A549 treated with AZD9567 at 1 μM for 4 hours (cell line): ENCODE results near the gene KAT2B. TPM values are rescaled to one million over a fixed set of nuclear protein-coding genes. Genes with fewer than 3 reads are reported as not detected.

Experiments
- total RNA-seq: library from RNA; stranded (reverse); fragments of 200-300 nt; extraction: Qiagen RNA extraction; gene quantifications from 5 replicates; pipeline ENCODE4 v1.2.3, GENCODE V29; 2022; ENCODE audit not compliant: insufficient read depth

The KAT2B gene
- 5.0 to 18.9 TPM (median 5.8 TPM) in 5 replicates for total RNA-seq

DNA sequence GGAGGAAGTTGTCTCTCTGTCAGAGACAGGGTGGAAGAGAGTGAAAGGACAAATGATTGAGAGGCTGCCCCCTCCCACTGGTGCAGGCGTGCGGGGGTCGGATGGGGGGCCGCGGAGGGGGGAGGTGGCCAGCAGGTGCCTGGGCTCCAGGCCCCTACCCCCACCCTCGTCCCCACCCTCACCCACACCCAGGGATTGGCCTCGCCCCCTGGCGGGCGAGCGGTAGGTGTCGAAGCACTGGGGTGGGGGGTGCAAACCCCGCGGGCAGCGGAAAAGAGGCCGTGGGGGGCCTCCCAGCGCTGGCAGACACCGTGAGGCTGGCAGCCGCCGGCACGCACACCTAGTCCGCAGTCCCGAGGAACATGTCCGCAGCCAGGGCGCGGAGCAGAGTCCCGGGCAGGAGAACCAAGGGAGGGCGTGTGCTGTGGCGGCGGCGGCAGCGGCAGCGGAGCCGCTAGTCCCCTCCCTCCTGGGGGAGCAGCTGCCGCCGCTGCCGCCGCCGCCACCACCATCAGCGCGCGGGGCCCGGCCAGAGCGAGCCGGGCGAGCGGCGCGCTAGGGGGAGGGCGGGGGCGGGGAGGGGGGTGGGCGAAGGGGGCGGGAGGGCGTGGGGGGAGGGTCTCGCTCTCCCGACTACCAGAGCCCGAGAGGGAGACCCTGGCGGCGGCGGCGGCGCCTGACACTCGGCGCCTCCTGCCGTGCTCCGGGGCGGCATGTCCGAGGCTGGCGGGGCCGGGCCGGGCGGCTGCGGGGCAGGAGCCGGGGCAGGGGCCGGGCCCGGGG is at the start of gene KAT2B:
TSS of gene KAT2B (plus strand) at position 682 of the 783 bp plus-strand sequence. CDS start at position 714, 32 bp downstream.

DNA sequence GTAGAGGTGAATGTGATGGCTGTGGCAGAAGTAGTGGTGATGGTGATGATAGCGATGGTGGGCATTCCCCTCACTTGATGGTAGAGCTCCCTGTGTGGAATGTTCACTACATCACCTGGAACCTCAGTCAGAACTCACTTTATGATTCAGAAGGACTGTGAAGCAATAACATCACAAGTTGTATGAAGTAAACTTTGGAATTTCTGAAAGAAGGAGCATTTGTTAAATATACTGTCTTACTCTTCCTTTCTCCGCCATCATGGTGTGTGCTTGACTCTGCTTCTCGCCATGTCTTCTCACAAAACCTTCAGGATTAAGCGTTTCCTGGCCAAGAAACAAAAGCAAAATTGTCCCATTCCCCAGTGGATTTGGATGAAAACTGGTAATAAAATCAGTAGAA is 28.1 kb upstream of the KAT2B start, which contains the start of gene PP2D1:
TSS of gene PP2D1 (minus strand) at position 101 of the 400 bp plus-strand sequence. CDS start 192 bp downstream, outside the sequence.

DNA sequence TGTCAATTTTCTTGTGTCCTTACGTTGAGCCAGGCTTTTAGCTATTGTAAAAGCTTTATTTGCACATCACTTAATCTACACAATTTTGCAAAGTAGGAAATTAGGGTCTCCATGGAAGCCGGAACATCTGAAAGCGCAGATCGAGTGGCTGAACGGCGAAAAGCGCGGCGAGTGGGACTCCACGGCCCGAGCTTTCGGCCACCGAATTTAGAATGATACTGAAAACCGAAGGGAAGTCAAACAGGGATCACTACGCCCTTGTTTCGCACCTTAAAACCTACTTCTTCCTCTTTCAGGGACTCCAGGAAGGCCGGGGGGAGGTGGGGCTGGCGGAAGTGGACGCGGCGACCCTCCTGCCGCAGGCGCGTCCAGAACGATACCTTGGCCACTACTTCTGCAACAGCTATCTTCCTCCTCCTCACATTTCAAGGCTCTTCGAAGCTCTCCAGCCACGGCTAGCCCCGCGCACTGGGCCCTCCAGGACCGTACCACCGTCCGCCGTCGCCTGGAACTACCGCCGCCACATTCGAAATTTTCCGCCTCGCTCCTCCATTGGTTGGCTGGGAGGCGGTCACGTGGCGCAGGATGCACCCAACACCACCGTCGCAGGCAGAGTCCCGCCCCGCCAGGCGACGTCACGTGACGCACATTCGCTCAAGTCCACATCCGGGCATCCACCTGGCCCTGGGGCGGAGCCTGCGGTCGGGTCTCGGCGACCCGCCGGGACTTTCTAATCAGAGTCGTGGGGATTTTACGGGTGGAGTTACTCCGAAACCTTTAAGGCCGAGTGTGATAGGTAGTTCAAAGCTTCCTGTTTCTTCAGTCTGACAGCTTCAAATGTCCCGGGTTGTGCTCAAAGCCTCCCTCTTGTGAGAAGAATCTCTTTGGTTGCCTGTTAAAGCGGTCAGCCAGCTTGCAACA is 145.7 kb downstream of the KAT2B start, which contains the start of gene SGO1:
TSS of gene SGO1 (minus strand) at position 528 of the 921 bp plus-strand sequence. CDS start 2,179 bp downstream, outside the sequence.

Other genes starting within 250 kb of the KAT2B start
- 0.60 to 1.1 TPM (median 0.89 TPM) in 4 of 5 replicates, not detected in the other for gene EFHB, start 106.2 kb upstream of the KAT2B start, total RNA-seq
- 38.0 to 69.6 TPM (median 48.5 TPM) in 5 replicates for gene RAB5A, start 93.3 kb upstream of the KAT2B start, total RNA-seq
- gene PP2D1, start 28.2 kb upstream of the KAT2B start, total RNA-seq, result not detected in 5 replicates
- gene SGO1, start 145.8 kb downstream of the KAT2B start, total RNA-seq, result 11.9 to 26.6 TPM (median 15.3 TPM) in 5 replicates